ENCODE data around the gene MRPL23.
"Not testable (repeated sequence)": the region's sequence is repeated elsewhere in the genome, so short reads cannot be mapped to it uniquely, and the experiment has no call there.

Gene MRPL23

GRCh38 chr11:1934335-1935155 is 12.6 kb upstream of the MRPL23 start:
- DNase-seq: no peak

GRCh38 chr11:1935156-1936071 is 11.7 kb upstream of the MRPL23 start:
- DNase-seq: no peak

GRCh38 chr11:1936072-1936780 is 10.9 kb upstream of the MRPL23 start:
- DNase-seq: no peak

GRCh38 chr11:1936781-1937615 is 10.1 kb upstream of the MRPL23 start:
- DNase-seq: no peak

- DNase-seq: no peak
Observed at GRCh38 chr11:1937616-1938342, 9.4 kb upstream of the MRPL23 start.

- DNase-seq: no peak
Observed at GRCh38 chr11:1938343-1939005, 8.7 kb upstream of the MRPL23 start.

GRCh38 chr11:1939006-1939625 is 8.0 kb upstream of the MRPL23 start:
- DNase-seq: no peak

- DNase-seq: not testable (repeated sequence)
Observed at GRCh38 chr11:1939788-1940187, 7.3 kb upstream of the MRPL23 start.

- DNase-seq: no peak
Observed at GRCh38 chr11:1942558-1943260, 4.4 kb upstream of the MRPL23 start.

GRCh38 chr11:1943576-1943975 is 3.6 kb upstream of the MRPL23 start:
- no peak for DNase-seq

GRCh38 chr11:1943977-1944376 is 3.2 kb upstream of the MRPL23 start:
- DNase-seq: no peak

- DNase-seq: no peak
Observed at GRCh38 chr11:1947592-1948237, 583 bp downstream of the MRPL23 start.

GRCh38 chr11:1948389-1948788 is 1.3 kb downstream of the MRPL23 start:
- no peak for DNase-seq

GRCh38 chr11:1949302-1949701 is 2.2 kb downstream of the MRPL23 start:
- DNase-seq: no peak

GRCh38 chr11:1949922-1950321 is 2.8 kb downstream of the MRPL23 start:
- no peak for DNase-seq

GRCh38 chr11:1952806-1953482 is 5.8 kb downstream of the MRPL23 start:
- DNase-seq: no peak

GRCh38 chr11:1953489-1954266 is 6.5 kb downstream of the MRPL23 start:
- DNase-seq: no peak

GRCh38 chr11:1958367-1958766 is 11.2 kb downstream of the MRPL23 start:
- DNase-seq: no peak

Data from activated naive CD4-positive, alpha-beta T cell treated with Interleukin-2 at 50 U/mL for 16 hours (primary cell).